Gastroesophageal sphincter (tissue), 4 donors: ENCODE data around the gene ZSWIM5. TPM values are rescaled to one million over a fixed set of nuclear protein-coding genes. Genes with fewer than 3 reads are reported as not detected.
"Not testable (repeated sequence)": the region's sequence is repeated elsewhere in the genome, so short reads cannot be mapped to it uniquely, and the experiment has no call there.

Experiments used
- ATAC-seq: fragments of 150-250 bp; one replicate; pipeline ENCODE4 v1.9.1; 2016; ENCODE audit warnings: mild to moderate bottlenecking, moderate library complexity
- H3K27ac ChIP-seq, 4 donors: fragments of 200-600 bp; sonication (generic) in 3 of 4; 1 replicate in 3 of 4; 2 replicates in 1 of 4; pipeline ENCODE4 v1.5.1; 2016 to 2019
- H3K27me3 ChIP-seq: fragments of 200-600 bp; sonication (generic); one replicate; pipeline ENCODE4 v1.5.1; 2019
- H3K36me3 ChIP-seq, 2 donors: fragments of 200-600 bp; sonication (generic); one replicate each; pipeline ENCODE4 v1.5.1; 2019; ENCODE audit warnings: control low read depth in 1 of 2
- H3K4me1 ChIP-seq, 3 donors: fragments of 200-600 bp; sonication (generic); 1 replicate in 2 of 3; 2 replicates in 1 of 3; pipeline ENCODE4 v1.5.1; 2016 to 2019; ENCODE audit warnings: control low read depth in 2 of 3
- H3K4me3 ChIP-seq, 2 donors: fragments of 200-600 bp; sonication (generic); one replicate each; pipeline ENCODE4 v1.5.1; 2019; ENCODE audit warnings: mild to moderate bottlenecking in 1 of 2, moderate library complexity in 1 of 2
- H3K9me3 ChIP-seq, 3 donors: fragments of 200-600 bp; sonication (generic); one replicate each; pipeline ENCODE4 v1.5.1; 2017 to 2019; ENCODE audit warnings: control low read depth in 2 of 3
- EP300 ChIP-seq: sonication (generic); formaldehyde crosslinking; IDR thresholded peaks from one replicate; pipeline ENCODE4 v1.6.1; 2017; ENCODE audit warnings: antibody characterized with exemption, mild to moderate bottlenecking
- POLR2A ChIP-seq, 2 donors: fragments of 450-650 bp; IDR thresholded peaks; one replicate each; pipeline ENCODE4 v1.6.1; 2017; ENCODE audit warnings: antibody characterized with exemption in 2 of 2, mild to moderate bottlenecking in 2 of 2, moderate library complexity in 1 of 2
- POLR2AphosphoS5 ChIP-seq: sonication (generic); formaldehyde crosslinking; IDR thresholded peaks from one replicate; pipeline ENCODE4 v1.6.1; 2017; ENCODE audit warnings: antibody characterized with exemption
- WGBS, 2 donors: methylation state at CpG; one replicate each; pipeline ENCODE4 v1.1.5; 2018; ENCODE audit warnings: low coverage in 1 of 2; 5-methylcytosine and 5-hydroxymethylcytosine counted together
- total RNA-seq, 4 donors: library from RNA; depleted of rRNA; stranded (reverse); fragments of >200 nt; gene quantifications; one replicate each; pipeline ENCODE4 v1.1.0, GENCODE V29; 2016
- TF ChIP-seq, protein P1 (sequence below), 4 experiments: fragments of 200-600 bp in 2 of 4; fragments of 450-650 bp in 2 of 4; sonication (generic) in 1 of 4; IDR thresholded peaks; one replicate each; pipeline ENCODE4 v1.5.1; 2017 to 2019; ENCODE audit warnings: antibody characterized with exemption in 4 of 4, mild to moderate bottlenecking in 2 of 4, moderate library complexity in 2 of 4

Gene ZSWIM5
- total RNA-seq, 4 donors from 2014 or later = 3.3 to 8.1 (median 5.8) TPM

GRCh38 chr1:45093334-45093733 lies 113.1 kb downstream of the ZSWIM5 start:
- ATAC-seq = no peak
- no peaks in the 10 kb centered on the region for H3K27me3 ChIP-seq
- peaks cover 0 to 10% (median 0%) of the 10 kb centered on the region in 3 donors for H3K4me1 ChIP-seq
- H3K9me3 ChIP-seq = no peaks in the 10 kb centered on the region
- TF ChIP-seq, protein P1, sequence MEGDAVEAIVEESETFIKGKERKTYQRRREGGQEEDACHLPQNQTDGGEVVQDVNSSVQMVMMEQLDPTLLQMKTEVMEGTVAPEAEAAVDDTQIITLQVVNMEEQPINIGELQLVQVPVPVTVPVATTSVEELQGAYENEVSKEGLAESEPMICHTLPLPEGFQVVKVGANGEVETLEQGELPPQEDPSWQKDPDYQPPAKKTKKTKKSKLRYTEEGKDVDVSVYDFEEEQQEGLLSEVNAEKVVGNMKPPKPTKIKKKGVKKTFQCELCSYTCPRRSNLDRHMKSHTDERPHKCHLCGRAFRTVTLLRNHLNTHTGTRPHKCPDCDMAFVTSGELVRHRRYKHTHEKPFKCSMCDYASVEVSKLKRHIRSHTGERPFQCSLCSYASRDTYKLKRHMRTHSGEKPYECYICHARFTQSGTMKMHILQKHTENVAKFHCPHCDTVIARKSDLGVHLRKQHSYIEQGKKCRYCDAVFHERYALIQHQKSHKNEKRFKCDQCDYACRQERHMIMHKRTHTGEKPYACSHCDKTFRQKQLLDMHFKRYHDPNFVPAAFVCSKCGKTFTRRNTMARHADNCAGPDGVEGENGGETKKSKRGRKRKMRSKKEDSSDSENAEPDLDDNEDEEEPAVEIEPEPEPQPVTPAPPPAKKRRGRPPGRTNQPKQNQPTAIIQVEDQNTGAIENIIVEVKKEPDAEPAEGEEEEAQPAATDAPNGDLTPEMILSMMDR (IDR thresholded peaks at IDR 0.05) = no peak
- no peak for TF ChIP-seq POLR2A (IDR thresholded peaks at IDR 0.05)
- H3K4me3 ChIP-seq = no peak overlapping the region
- H3K27ac ChIP-seq = no peak overlapping the region
- H3K36me3 ChIP-seq = no peaks in the 10 kb centered on the region

DNA sequence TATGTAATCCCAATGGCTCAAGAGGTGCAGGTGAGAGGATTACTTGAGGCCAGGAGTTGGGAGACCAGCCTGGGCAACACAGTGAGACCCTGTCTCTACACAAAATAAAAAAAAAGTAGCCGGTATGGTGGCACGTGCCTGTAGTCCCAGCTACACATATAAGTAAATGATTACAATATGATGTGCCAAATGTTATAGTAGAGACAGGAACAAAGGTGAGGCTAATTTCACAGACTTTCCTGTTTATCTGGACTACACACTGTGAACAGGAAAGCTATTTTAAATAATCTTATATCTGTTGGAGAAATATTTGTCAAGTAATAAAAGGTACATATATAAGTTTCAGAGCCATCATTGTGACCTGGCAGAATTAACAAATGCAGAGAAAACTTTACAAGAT lies 116.7 kb downstream of the ZSWIM5 start:
- Histone ChIP-seq H3K36me3 (peaks cover 0 to 2% of the 10 kb centered on the region in 2 donors), H3K9me3 (no peaks in the 10 kb centered on the region), H3K4me1 (no peaks in the 10 kb centered on the region), H3K27ac (no peak overlapping the region), H3K27me3 (no peaks in the 10 kb centered on the region), H3K4me3 (no peak overlapping the region)
- 32 to 63% methylated on average over 2 of the region's 2 CpGs for WGBS, 2 donors
- TF ChIP-seq, protein P1 (IDR thresholded peaks at IDR 0.05) = no peak
- no peak for TF ChIP-seq POLR2AphosphoS5
- no peak for TF ChIP-seq POLR2A (IDR thresholded peaks at IDR 0.05)
- TF ChIP-seq EP300 = no peak
- ATAC-seq = no peak

DNA sequence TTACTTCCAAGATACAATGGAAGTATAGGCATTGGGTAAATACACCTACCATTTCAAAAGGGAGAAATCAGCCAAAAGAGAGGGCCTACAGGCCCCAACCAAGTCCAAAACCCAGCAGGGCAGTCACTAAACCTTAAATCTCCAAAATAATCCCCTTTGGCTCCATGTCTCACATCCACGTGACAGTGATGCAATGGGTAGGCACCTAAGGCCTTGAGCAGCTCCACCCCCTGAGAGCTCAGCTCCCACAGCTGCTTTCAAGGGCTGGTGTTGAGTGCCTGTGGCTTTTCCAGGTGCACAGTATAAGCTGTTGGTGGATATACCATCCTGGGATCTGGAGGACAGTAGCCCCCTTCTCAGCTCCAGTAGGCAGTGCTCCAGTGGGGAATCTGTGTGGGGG lies 121.8 kb downstream of the ZSWIM5 start:
- ATAC-seq = no peak
- H3K27me3 ChIP-seq = no peaks in the 10 kb centered on the region
- H3K4me1 ChIP-seq = no peaks in the 10 kb centered on the region
- WGBS, 2 donors = 83% methylated on average over 1 of the region's 1 CpG; no CpG with 5 or more reads in 1 of the 2 donors
- no peaks in the 10 kb centered on the region for H3K9me3 ChIP-seq
- H3K27ac ChIP-seq = no peak overlapping the region
- no peak overlapping the region for H3K4me3 ChIP-seq
- peaks cover 0 to 5% of the 10 kb centered on the region in 2 donors for H3K36me3 ChIP-seq
- TF ChIP-seq EP300 = no peak

DNA sequence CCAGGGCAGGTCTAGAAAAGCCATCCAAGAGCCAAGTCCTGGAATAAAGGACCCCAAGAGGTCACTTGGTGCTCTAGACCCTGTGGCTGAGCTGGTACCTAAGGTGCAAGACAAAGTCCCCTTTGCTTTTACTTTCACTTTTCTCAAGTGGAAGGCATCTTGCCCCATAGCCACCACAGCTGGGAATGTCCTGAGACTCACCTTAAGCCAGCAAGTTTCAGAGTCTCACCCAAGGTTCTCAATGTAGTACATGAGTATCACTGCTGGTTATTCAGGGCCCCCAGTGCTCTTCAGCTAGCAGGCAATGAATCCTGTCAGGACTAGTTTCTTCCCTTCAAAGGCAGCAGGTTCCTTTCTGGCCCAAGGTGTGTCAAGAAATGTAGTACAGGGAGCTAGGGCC lies 126.9 kb downstream of the ZSWIM5 start:
- H3K27ac ChIP-seq = no peak overlapping the region
- H3K4me1 ChIP-seq = no peaks in the 10 kb centered on the region
- no peaks in the 10 kb centered on the region for H3K9me3 ChIP-seq
- H3K36me3 ChIP-seq = peaks cover 0 to under 1% of the 10 kb centered on the region in 2 donors
- TF ChIP-seq, protein P1 (IDR thresholded peaks at IDR 0.05) = no peak
- TF ChIP-seq POLR2AphosphoS5 (no peak), POLR2A (IDR thresholded peaks at IDR 0.05) (no peak), EP300 (no peak)
- no peaks in the 10 kb centered on the region for H3K27me3 ChIP-seq
- ATAC-seq = no peak
- H3K4me3 ChIP-seq = no peak overlapping the region

DNA sequence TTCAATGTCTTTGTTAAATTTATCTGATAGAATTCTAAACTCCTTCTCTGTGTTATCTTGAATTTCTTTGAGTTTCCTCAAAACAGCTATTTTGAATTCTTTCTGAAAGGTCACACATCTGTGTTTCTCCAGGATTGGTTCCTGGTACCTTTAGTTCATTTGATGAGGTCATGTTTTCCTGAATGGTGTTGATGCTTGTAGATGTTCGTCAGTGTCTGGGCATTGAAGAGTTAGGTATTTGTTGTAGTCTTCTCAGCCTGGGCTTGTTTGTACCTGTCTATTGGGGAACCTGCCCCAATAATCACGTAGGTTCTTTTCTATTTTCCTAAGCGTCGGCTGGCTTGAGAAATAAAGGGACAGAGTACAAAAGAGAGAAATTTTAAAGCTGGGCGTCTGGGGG lies 129.4 kb downstream of the ZSWIM5 start:
- WGBS, 2 donors = 90 to 93% methylated on average over 2 to 3 of the region's 5 CpGs

GRCh38 chr1:45071567-45071966 lies 134.8 kb downstream of the ZSWIM5 start:
- 82 to 86% methylated on average over 2 of the region's 2 CpGs for WGBS, 2 donors
- Histone ChIP-seq H3K9me3 (no peaks in the 10 kb centered on the region), H3K27ac (no peak overlapping the region), H3K4me1 (no peaks in the 10 kb centered on the region), H3K36me3 (no peaks in the 10 kb centered on the region), H3K4me3 (no peak overlapping the region), H3K27me3 (no peaks in the 10 kb centered on the region)
- TF ChIP-seq POLR2A (IDR thresholded peaks at IDR 0.05) (no peak), EP300 (no peak), POLR2AphosphoS5 (no peak)
- TF ChIP-seq, protein P1 (IDR thresholded peaks at IDR 0.05) = no peak
- no peak for ATAC-seq

More for the DNA sequence above, 129.4 kb downstream of the ZSWIM5 start:
- not testable (repeated sequence) for ATAC-seq, H3K4me1 ChIP-seq, H3K9me3 ChIP-seq, H3K4me3 ChIP-seq, H3K27me3 ChIP-seq, H3K36me3 ChIP-seq, H3K27ac ChIP-seq
